KBM-7 (cell line): ENCODE data around the gene PPP1R2.
"Not testable (repeated sequence)": the region's sequence is repeated elsewhere in the genome, so short reads cannot be mapped to it uniquely, and the experiment has no call there.

Experiments
- DNase-seq: peaks from one replicate; pipeline ENCODE4 v3.0.0-alpha.2; 2015
- in situ Hi-C: fragments of 300-500 bp; cut with MboI; formaldehyde crosslinking; loops from 2 replicates; pipeline ENCODE4 v1.14.3; 2020; ENCODE audit warnings: low sequenced_read_pairs, low pct_unique_long_range_greater_than_20kb, mixed read lengths

The PPP1R2 gene

GRCh38 chr3:195475614-195476013, 67.5 kb downstream of the PPP1R2 start:
- in situ Hi-C loops = no loop called here

GRCh38 chr3:195475116-195475515, 68.0 kb downstream of the PPP1R2 start:
- DNase-seq, in situ Hi-C loops: not testable (repeated sequence)

More at GRCh38 chr3:195475614-195476013, 67.5 kb downstream of the PPP1R2 start:
- DNase-seq = no peak

- no peak for DNase-seq
- in situ Hi-C loops = no loop called here
Measured at GRCh38 chr3:195468841-195469240, 74.3 kb downstream of the PPP1R2 start.

GRCh38 chr3:195468391-195468776, 74.7 kb downstream of the PPP1R2 start:
- in situ Hi-C loops = no loop called here
- DNase-seq = peak; percentile 8

GRCh38 chr3:195467641-195468390, 75.3 kb downstream of the PPP1R2 start:
- in situ Hi-C loops = no loop called here
- DNase-seq = no peak

GRCh38 chr3:195466251-195466650, 76.9 kb downstream of the PPP1R2 start:
- in situ Hi-C loops = no loop called here

More at GRCh38 chr3:195466251-195466650, 76.9 kb downstream of the PPP1R2 start:
- DNase-seq = no peak
